Measurements from ENCODE around the gene PLEKHN1.

The PLEKHN1 gene

GRCh38 chr1:953524-954320, 12.6 kb upstream of the PLEKHN1 start:
- H4K20me1 ChIP-seq (ENCODE audit: insufficient read depth, low read length): no peaks in the 10 kb centered on the region
- peaks cover 83% of the 10 kb centered on the region for H3K36me3 ChIP-seq (ENCODE audit: insufficient read depth, low read length)
- no peaks in the 10 kb centered on the region for H3K9me3 ChIP-seq (ENCODE audit: low read length)
- no peak overlapping the region for H3K4me2 ChIP-seq (ENCODE audit: low read length)
- H3K9me2 ChIP-seq (ENCODE audit: low read depth, low read length): no peaks in the 10 kb centered on the region
- no peak overlapping the region for H2AFZ ChIP-seq (ENCODE audit: low read length)
- no peak overlapping the region for H3K9ac ChIP-seq (ENCODE audit: low read length)
- H3K4me3 ChIP-seq (ENCODE audit: low read depth, low read length, poor library complexity, severe bottlenecking): no peak overlapping the region
- no peak for TF ChIP-seq CTCF (IDR thresholded peaks at IDR 0.05; ENCODE audit: low read length)
- no peak for TF ChIP-seq EZH2 (IDR thresholded peaks at IDR 0.05; ENCODE audit: borderline replicate concordance, low read length)
- H3K79me2 ChIP-seq (ENCODE audit: insufficient read depth, low read length): peaks cover 10% of the 10 kb centered on the region
- H3K4me1 ChIP-seq (ENCODE audit: insufficient read depth, low read length, severe bottlenecking): peaks cover 12% of the 10 kb centered on the region
- no peak overlapping the region for H3K27ac ChIP-seq (ENCODE audit: low read depth, low read length, poor library complexity, severe bottlenecking)
- H3F3A ChIP-seq (ENCODE audit: insufficient read depth, low read length): no peaks in the 10 kb centered on the region
- H3K27me3 ChIP-seq (ENCODE audit: insufficient read depth, low read length): no peaks in the 10 kb centered on the region

- Histone ChIP-seq H3K4me1 (ENCODE audit: insufficient read depth, low read length, severe bottlenecking) (peaks cover 16% of the 10 kb centered on the region), H3K36me3 (ENCODE audit: insufficient read depth, low read length) (peaks cover 71% of the 10 kb centered on the region), H3K9me2 (ENCODE audit: low read depth, low read length) (no peaks in the 10 kb centered on the region), H3K4me3 (ENCODE audit: low read depth, low read length, poor library complexity, severe bottlenecking) (no peak overlapping the region), H3K27me3 (ENCODE audit: insufficient read depth, low read length) (no peaks in the 10 kb centered on the region), H3K79me2 (ENCODE audit: insufficient read depth, low read length) (peaks cover 12% of the 10 kb centered on the region), H3F3A (ENCODE audit: insufficient read depth, low read length) (no peaks in the 10 kb centered on the region), H3K4me2 (ENCODE audit: low read length) (no peak overlapping the region), H3K9me3 (ENCODE audit: low read length) (no peaks in the 10 kb centered on the region), H4K20me1 (ENCODE audit: insufficient read depth, low read length) (no peaks in the 10 kb centered on the region), H3K27ac (ENCODE audit: low read depth, low read length, poor library complexity, severe bottlenecking) (no peak overlapping the region), H3K9ac (ENCODE audit: low read length) (no peak overlapping the region), H2AFZ (ENCODE audit: low read length) (no peak overlapping the region)
- TF ChIP-seq CTCF (IDR thresholded peaks at IDR 0.05; ENCODE audit: low read length) (no peak), EZH2 (IDR thresholded peaks at IDR 0.05; ENCODE audit: borderline replicate concordance, low read length) (no peak)
Measured at GRCh38 chr1:954927-955326, 11.4 kb upstream of the PLEKHN1 start.

- TF ChIP-seq EZH2 (IDR thresholded peaks at IDR 0.05; ENCODE audit: borderline replicate concordance, low read length) (no peak), CTCF (IDR thresholded peaks at IDR 0.05; ENCODE audit: low read length) (no peak)
Measured at GRCh38 chr1:955474-955873, 10.8 kb upstream of the PLEKHN1 start.

More at GRCh38 chr1:955474-955873, 10.8 kb upstream of the PLEKHN1 start:
- H3K4me2 ChIP-seq (ENCODE audit: low read length): no peak overlapping the region
- H3K9me2 ChIP-seq (ENCODE audit: low read depth, low read length): no peaks in the 10 kb centered on the region
- H3K9ac ChIP-seq (ENCODE audit: low read length): no peak overlapping the region
- no peaks in the 10 kb centered on the region for H3K27me3 ChIP-seq (ENCODE audit: insufficient read depth, low read length)
- no peak overlapping the region for H3K4me3 ChIP-seq (ENCODE audit: low read depth, low read length, poor library complexity, severe bottlenecking)
- H2AFZ ChIP-seq (ENCODE audit: low read length): no peak overlapping the region
- H3K27ac ChIP-seq (ENCODE audit: low read depth, low read length, poor library complexity, severe bottlenecking): no peak overlapping the region
- peaks cover 12% of the 10 kb centered on the region for H3K79me2 ChIP-seq (ENCODE audit: insufficient read depth, low read length)
- no peaks in the 10 kb centered on the region for H3K9me3 ChIP-seq (ENCODE audit: low read length)
- H3F3A ChIP-seq (ENCODE audit: insufficient read depth, low read length): no peaks in the 10 kb centered on the region
- peaks cover 66% of the 10 kb centered on the region for H3K36me3 ChIP-seq (ENCODE audit: insufficient read depth, low read length)
- H4K20me1 ChIP-seq (ENCODE audit: insufficient read depth, low read length): no peaks in the 10 kb centered on the region
- H3K4me1 ChIP-seq (ENCODE audit: insufficient read depth, low read length, severe bottlenecking): peaks cover 20% of the 10 kb centered on the region
